HG03342 (cell line): Measurements from ENCODE around the gene AGPAT1.

Experiments
- ATAC-seq: cut with Tn5 transposase; IDR thresholded peaks from one replicate; pipeline ENCODE4 v1.9.1; 2021; ENCODE audit warnings: mild to moderate bottlenecking, moderate library complexity; ENCODE audit not compliant: unreplicated experiment

Gene AGPAT1

DNA sequence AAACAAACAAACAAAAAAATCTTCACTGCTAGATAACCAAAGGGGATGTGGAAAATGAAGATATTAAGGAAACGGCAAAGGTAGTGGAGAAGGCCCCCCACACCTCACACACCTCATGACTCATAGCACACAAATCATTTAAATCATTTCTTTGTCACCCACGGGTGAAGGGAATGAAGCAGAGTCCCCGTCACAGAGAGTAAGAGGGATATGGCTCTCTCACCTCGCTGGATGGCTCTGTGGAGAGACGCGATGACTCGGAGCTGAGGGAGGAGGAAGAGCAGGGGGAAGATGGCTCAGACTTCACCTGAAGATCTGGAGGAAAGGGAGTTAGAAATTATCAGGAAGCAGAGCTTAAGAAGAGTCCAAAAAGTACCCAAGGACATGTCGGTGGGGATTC, 49.0 kb downstream of the AGPAT1 start:
- no peak for ATAC-seq

DNA sequence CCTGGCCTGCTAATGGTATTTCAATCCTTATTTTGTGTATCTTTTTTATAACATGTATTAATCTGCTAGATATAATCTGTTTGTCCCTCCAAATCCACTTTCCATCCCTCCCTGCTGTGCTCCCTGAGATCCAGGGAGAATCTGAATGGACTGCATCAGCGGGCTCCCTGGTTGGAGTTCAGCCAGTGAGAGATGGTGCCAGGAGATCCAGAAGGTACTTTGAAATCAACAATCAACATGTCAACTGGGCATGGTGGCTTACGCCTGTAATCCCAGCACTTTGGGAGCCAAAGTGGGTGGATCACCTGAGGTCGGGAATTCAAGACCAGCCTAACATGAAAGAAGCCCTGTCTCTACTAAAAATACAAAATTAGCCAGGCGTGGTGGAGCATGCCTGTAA, 52.2 kb downstream of the AGPAT1 start:
- ATAC-seq, result no peak

DNA sequence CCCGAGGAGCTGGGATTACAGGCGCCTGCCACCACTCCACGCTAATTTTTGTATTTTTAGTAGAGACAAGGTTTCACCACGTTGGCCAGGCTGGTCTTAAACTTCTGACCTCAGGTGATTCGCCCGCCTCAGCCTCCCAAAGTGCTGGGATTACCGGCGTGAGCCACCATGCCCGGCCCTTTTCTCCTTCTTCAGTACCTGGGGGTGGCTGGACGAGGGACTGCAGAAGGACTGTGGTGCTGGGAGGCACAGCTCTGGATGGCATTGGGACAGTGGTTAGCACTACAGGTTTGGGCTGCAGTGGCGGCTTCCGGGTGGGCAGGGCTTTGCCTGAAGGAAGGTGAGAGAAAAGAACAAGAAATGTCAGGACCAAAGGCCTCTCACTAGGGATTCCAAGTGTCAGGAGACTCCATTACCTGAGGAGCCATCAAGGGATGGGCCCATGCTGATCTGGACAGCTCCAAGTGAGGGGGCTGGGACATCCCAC, 55.3 kb downstream of the AGPAT1 start:
- no peak for ATAC-seq

DNA sequence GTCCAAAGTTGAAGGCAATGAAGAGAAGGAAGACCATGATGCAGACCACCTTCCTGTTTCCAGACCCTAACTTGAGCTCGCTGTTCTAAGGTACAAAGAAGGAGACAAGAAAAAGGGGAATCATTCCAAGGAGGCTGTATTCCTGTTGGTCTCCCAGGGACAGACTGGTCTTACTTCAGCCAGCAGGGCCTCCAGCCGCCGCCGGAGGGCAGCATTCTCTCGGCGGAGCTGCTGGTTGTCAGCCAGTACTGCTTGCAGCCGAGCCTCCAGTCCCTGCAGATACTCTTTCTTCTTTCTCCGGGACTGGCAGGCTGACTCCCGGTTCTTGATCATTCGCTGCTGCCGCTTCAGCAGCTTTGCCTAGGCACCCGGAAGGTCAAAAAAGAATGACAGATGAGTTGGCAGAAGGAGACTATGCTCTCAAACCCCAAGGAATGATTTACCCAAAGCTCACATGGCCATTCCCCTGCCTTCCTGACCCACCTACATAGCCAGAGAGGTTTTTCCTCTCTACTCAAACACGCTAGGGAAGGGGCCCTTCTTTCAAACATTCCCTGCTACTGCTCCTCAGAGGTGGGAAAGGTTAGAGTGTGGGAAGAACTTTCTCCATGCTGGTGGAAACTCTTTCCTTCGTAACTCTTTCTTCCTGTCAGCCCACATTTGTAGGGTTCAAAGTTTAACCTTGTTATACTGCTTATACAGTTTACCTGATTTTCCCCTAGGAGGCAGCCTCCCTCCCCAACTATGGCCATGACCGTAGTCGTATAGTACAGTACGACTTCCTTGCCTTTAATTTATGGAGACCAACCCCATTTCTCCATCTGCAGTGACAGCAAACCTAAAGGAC, 56.9 kb downstream of the AGPAT1 start:
- ATAC-seq, result no peak
